ENCODE measurements around the gene TAOK1. TPM values are rescaled to one million over a fixed set of nuclear protein-coding genes. Genes with fewer than 3 reads are reported as not detected.

Gene TAOK1
- total RNA-seq, 4 donors from 2014 or later, result 24.6 to 102 (median 64.9) TPM

GRCh38 chr17:29352146-29352545, 38.0 kb upstream of the TAOK1 start:
- TF ChIP-seq CTCF (IDR thresholded peaks at IDR 0.05) (no peak), POLR2A (IDR thresholded peaks at IDR 0.05) (no peak)
- no peaks in the 10 kb centered on the region for H3K27me3 ChIP-seq
- intact Hi-C loops (cut with DNase I; ENCODE audit: low total_unique reads), result no loop called here
- no peak overlapping the region for H3K27ac ChIP-seq
- H3K4me3 ChIP-seq, result no peak overlapping the region
- H3K4me1 ChIP-seq, result no peaks in the 10 kb centered on the region
- H3K9me3 ChIP-seq, result no peaks in the 10 kb centered on the region
- no peaks in the 10 kb centered on the region for H3K36me3 ChIP-seq
- DNase-seq, result no peak

GRCh38 chr17:29357232-29357631, 32.9 kb upstream of the TAOK1 start:
- Histone ChIP-seq H3K4me3 (no peak overlapping the region), H3K36me3 (no peaks in the 10 kb centered on the region), H3K4me1 (no peaks in the 10 kb centered on the region), H3K27ac (no peak overlapping the region), H3K27me3 (no peaks in the 10 kb centered on the region), H3K9me3 (no peaks in the 10 kb centered on the region)
- no peak for TF ChIP-seq POLR2A (IDR thresholded peaks at IDR 0.05)
- TF ChIP-seq CTCF (IDR thresholded peaks at IDR 0.05), result no peak
- intact Hi-C loops (cut with DNase I; ENCODE audit: low total_unique reads), result no loop called here
- no peak for DNase-seq

- intact Hi-C loops (cut with DNase I; ENCODE audit: low total_unique reads), result no loop called here
- Histone ChIP-seq H3K27ac (no peak overlapping the region), H3K4me3 (no peak overlapping the region), H3K36me3 (no peaks in the 10 kb centered on the region), H3K27me3 (no peaks in the 10 kb centered on the region), H3K4me1 (no peaks in the 10 kb centered on the region), H3K9me3 (no peaks in the 10 kb centered on the region)
- TF ChIP-seq CTCF (IDR thresholded peaks at IDR 0.05), result no peak
- no peak for TF ChIP-seq POLR2A (IDR thresholded peaks at IDR 0.05)
- DNase-seq, result no peak
Measured at GRCh38 chr17:29357821-29358232, 32.3 kb upstream of the TAOK1 start.

DNA sequence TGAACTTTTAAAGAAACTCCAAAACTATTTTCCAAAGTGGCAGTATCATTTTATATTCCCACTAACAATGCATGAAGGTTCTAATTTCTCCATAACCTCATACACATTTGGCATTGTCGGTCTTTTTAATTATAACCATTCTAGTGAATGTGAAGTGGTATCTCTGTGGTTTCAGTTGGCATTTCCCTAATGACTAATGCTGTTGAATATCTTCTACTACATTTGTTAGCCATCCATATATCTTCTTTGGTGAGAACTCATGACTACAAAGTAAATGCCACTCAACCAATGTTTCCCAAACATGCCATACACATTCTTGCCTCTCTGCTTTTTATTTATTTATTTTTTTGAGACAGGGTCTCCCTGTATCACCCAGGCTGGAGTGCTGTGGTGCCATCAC, 31.7 kb upstream of the TAOK1 start:
- DNase-seq, result no peak
- intact Hi-C loops (cut with DNase I; ENCODE audit: low total_unique reads), result no loop called here
- H3K27ac ChIP-seq, result no peak overlapping the region
- H3K27me3 ChIP-seq, result no peaks in the 10 kb centered on the region
- no peak overlapping the region for H3K4me3 ChIP-seq
- no peak for TF ChIP-seq POLR2A (IDR thresholded peaks at IDR 0.05)
- TF ChIP-seq CTCF (IDR thresholded peaks at IDR 0.05), result no peak
- no peaks in the 10 kb centered on the region for H3K36me3 ChIP-seq
- no peaks in the 10 kb centered on the region for H3K9me3 ChIP-seq
- H3K4me1 ChIP-seq, result no peaks in the 10 kb centered on the region

DNA sequence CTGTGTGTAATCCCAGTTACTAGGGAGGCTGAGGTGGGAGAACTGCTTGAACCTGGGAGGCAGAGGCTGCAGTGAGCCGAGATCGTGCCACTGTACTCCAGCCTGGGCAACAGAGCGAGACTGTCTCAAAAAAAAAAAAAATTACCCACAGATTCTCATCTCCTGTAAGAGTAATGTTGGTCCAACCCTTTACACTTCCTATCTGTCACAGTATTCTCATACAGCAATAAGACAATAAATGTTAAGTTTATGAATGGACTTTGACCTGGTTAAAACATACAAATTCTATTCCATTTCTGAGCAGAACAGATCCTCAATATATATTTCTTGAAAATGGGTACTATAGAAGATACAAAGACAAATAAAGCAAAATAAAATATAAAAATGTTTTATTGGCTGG, 30.4 kb upstream of the TAOK1 start:
- TF ChIP-seq POLR2A (IDR thresholded peaks at IDR 0.05), result no peak
- no peak for TF ChIP-seq CTCF (IDR thresholded peaks at IDR 0.05)
- H3K4me1 ChIP-seq, result no peaks in the 10 kb centered on the region
- no peaks in the 10 kb centered on the region for H3K27me3 ChIP-seq
- no peak for DNase-seq
- H3K36me3 ChIP-seq, result no peaks in the 10 kb centered on the region
- intact Hi-C loops (cut with DNase I; ENCODE audit: low total_unique reads), result loop anchor here (10.0 kb wide), 1 partner anchor 185 kb away; no protein-coding TSS in a partner anchor
- no peak overlapping the region for H3K27ac ChIP-seq
- H3K4me3 ChIP-seq, result no peak overlapping the region
- H3K9me3 ChIP-seq, result no peaks in the 10 kb centered on the region

Measured in uterus (tissue), 4 donors.